Upper lobe of left lung (tissue), 4 donors: ENCODE results near the gene SLC7A6OS.

Experiments used
- CTCF ChIP-seq, 6 experiments: fragments of 450-650 bp in 4 of 6; fragments of 200-600 bp in 2 of 6; sonication (generic) in 2 of 6; IDR thresholded peaks; one replicate each; pipeline ENCODE4 v1.5.1; 2016 to 2019; ENCODE audit warnings: antibody characterized with exemption in 6 of 6
- EP300 ChIP-seq, 4 donors: sonication (generic); formaldehyde crosslinking; IDR thresholded peaks; one replicate each; pipeline ENCODE4 v1.5.1; 2017; ENCODE audit warnings: antibody characterized with exemption in 4 of 4, control low read depth in 2 of 4
- POLR2A ChIP-seq, 4 donors: fragments of 450-650 bp; IDR thresholded peaks; one replicate each; pipeline ENCODE4 v1.5.1; 2016 to 2017; ENCODE audit warnings: antibody characterized with exemption in 4 of 4, mild to moderate bottlenecking in 2 of 4
- POLR2AphosphoS5 ChIP-seq, 2 donors: sonication (generic); formaldehyde crosslinking; IDR thresholded peaks; one replicate each; pipeline ENCODE4 v1.5.1; 2017; ENCODE audit warnings: antibody characterized with exemption in 2 of 2

DNA sequence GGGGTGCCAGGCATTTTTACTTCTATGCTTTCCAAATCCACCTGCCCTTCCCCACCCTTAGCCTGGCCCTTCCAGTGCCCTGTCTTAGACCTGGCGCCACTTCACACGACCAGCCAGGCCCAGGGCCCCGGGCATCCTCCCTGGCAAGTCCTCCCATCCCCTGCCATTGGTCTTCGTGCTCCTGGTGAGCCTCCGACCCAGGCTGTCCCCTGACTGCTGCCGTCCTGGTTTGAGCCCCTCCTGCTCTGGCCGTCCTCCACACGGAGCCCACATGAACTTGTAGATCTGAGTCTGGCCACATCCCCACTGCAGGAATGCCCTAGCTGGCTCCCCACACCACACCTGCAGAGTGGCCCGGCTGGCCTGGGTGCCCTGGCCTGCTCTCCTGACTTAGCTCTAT is 44.1 kb upstream of the SLC7A6OS start:
- TF ChIP-seq POLR2AphosphoS5 (IDR thresholded peaks at IDR 0.05) (no peak), CTCF (IDR thresholded peaks at IDR 0.05) (no peak), EP300 (IDR thresholded peaks at IDR 0.05) (no peak), POLR2A (IDR thresholded peaks at IDR 0.05) (no peak)
